Measurements from ENCODE around the gene EXD3.
"Not testable (repeated sequence)": the region's sequence is repeated elsewhere in the genome, so short reads cannot be mapped to it uniquely, and the experiment has no call there.

- not testable (repeated sequence) for TF ChIP-seq RCOR1 (IDR thresholded peaks at IDR 0.05; ENCODE audit: low read length); RAD21 (IDR thresholded peaks at IDR 0.05; ENCODE audit: low read length); CTCF (IDR thresholded peaks at IDR 0.05); EZH2phosphoT487 (IDR thresholded peaks at IDR 0.05; ENCODE audit: borderline replicate concordance, low read depth); SIN3A (IDR thresholded peaks at IDR 0.05; ENCODE audit: borderline replicate concordance, low read depth, low read length); EP300 (IDR thresholded peaks at IDR 0.05; ENCODE audit: borderline replicate concordance in 1 of 2, low read depth in 1 of 2, low read length in 1 of 2); REST (IDR thresholded peaks at IDR 0.05; ENCODE audit: low read depth, low read length); CHD2 (IDR thresholded peaks at IDR 0.05; ENCODE audit: low read length, partially characterized antibody); POLR2AphosphoS5 (IDR thresholded peaks at IDR 0.05; ENCODE audit: low read depth, low read length); RFX5 (IDR thresholded peaks at IDR 0.05; ENCODE audit: low read length); YY1 (IDR thresholded peaks at IDR 0.05; ENCODE audit: low read depth); MAX (IDR thresholded peaks at IDR 0.05; ENCODE audit: low read depth); TAF1 (IDR thresholded peaks at IDR 0.05; ENCODE audit: borderline replicate concordance, low read depth, low read length); GABPA (IDR thresholded peaks at IDR 0.05; ENCODE audit: low read depth)
These were observed 43.6 kb upstream of the EXD3 start for GRCh38 chr9:137466389-137467085.

All from SK-N-SH (cell line).